Measurements from ENCODE around the gene COL4A5. TPM values are rescaled to one million over a fixed set of nuclear protein-coding genes. Genes with fewer than 3 reads are reported as not detected.

The COL4A5 gene
- polyA plus RNA-seq, 1 experiment: 123 TPM

- ChIA-PET CTCF (no interaction called here), POLR2A (no interaction called here)
- Histone ChIP-seq H3K4me3 (ENCODE audit: low read depth, low read length) (no peak overlapping the region), H3K27me3 (ENCODE audit: control insufficient read depth, insufficient read depth, low read length) (no peaks in the 10 kb centered on the region), H3K9me3 (ENCODE audit: control insufficient read depth, insufficient read depth, low read length) (no peaks in the 10 kb centered on the region), H3K27ac (ENCODE audit: low read depth, low read length) (no peak overlapping the region)
- no peak for TF ChIP-seq CTCF (IDR thresholded peaks at IDR 0.05; ENCODE audit: low read depth, low read length)
- no peak for DNase-seq (ENCODE audit: low read depth, low spot score)
Observed at GRCh38 chrX:108419401-108419800, 20.2 kb upstream of the COL4A5 start.

GRCh38 chrX:108420481-108420880, 19.2 kb upstream of the COL4A5 start:
- TF ChIP-seq CTCF (IDR thresholded peaks at IDR 0.05; ENCODE audit: low read depth, low read length): no peak
- CTCF ChIA-PET: interaction anchor here (1.3 to 1.6 kb wide), 2 partner anchors 9 to 196 kb away, joined by 4 to 6 read pairs; no protein-coding TSS in a partner anchor
- DNase-seq (ENCODE audit: low read depth, low spot score): no peak
- Histone ChIP-seq H3K27me3 (ENCODE audit: control insufficient read depth, insufficient read depth, low read length) (no peaks in the 10 kb centered on the region), H3K27ac (ENCODE audit: low read depth, low read length) (no peak overlapping the region), H3K4me3 (ENCODE audit: low read depth, low read length) (no peak overlapping the region), H3K9me3 (ENCODE audit: control insufficient read depth, insufficient read depth, low read length) (no peaks in the 10 kb centered on the region)
- POLR2A ChIA-PET: no interaction called here

GRCh38 chrX:108426262-108426661, 13.4 kb upstream of the COL4A5 start:
- H3K27me3 ChIP-seq (ENCODE audit: control insufficient read depth, insufficient read depth, low read length): no peaks in the 10 kb centered on the region
- no peak overlapping the region for H3K4me3 ChIP-seq (ENCODE audit: low read depth, low read length)
- ChIA-PET POLR2A (no interaction called here), CTCF (no interaction called here)
- TF ChIP-seq CTCF (IDR thresholded peaks at IDR 0.05; ENCODE audit: low read depth, low read length): no peak
- H3K9me3 ChIP-seq (ENCODE audit: control insufficient read depth, insufficient read depth, low read length): no peaks in the 10 kb centered on the region
- H3K27ac ChIP-seq (ENCODE audit: low read depth, low read length): no peak overlapping the region
- DNase-seq (ENCODE audit: low read depth, low spot score): no peak

GRCh38 chrX:108435261-108435660, 4.4 kb upstream of the COL4A5 start:
- no peak for DNase-seq (ENCODE audit: low read depth, low spot score)
- ChIA-PET POLR2A (no interaction called here), CTCF (no interaction called here)
- Histone ChIP-seq H3K27me3 (ENCODE audit: control insufficient read depth, insufficient read depth, low read length) (no peaks in the 10 kb centered on the region), H3K4me3 (ENCODE audit: low read depth, low read length) (no peak overlapping the region), H3K9me3 (ENCODE audit: control insufficient read depth, insufficient read depth, low read length) (no peaks in the 10 kb centered on the region), H3K27ac (ENCODE audit: low read depth, low read length) (no peak overlapping the region)
- TF ChIP-seq CTCF (IDR thresholded peaks at IDR 0.05; ENCODE audit: low read depth, low read length): no peak

- CTCF ChIA-PET: no interaction called here
- H3K4me3 ChIP-seq (ENCODE audit: low read depth, low read length): peak overlapping the region; percentile 59
- TF ChIP-seq CTCF (IDR thresholded peaks at IDR 0.05; ENCODE audit: low read depth, low read length): no peak
Observed at GRCh38 chrX:108437349-108438109, 2.1 kb upstream of the COL4A5 start.

More at GRCh38 chrX:108437349-108438109, 2.1 kb upstream of the COL4A5 start:
- no peaks in the 10 kb centered on the region for H3K27me3 ChIP-seq (ENCODE audit: control insufficient read depth, insufficient read depth, low read length)
- no peak overlapping the region for H3K27ac ChIP-seq (ENCODE audit: low read depth, low read length)
- no peaks in the 10 kb centered on the region for H3K9me3 ChIP-seq (ENCODE audit: control insufficient read depth, insufficient read depth, low read length)
- no peak for DNase-seq (ENCODE audit: low read depth, low spot score)
- POLR2A ChIA-PET: no interaction called here
